H1 (cell line): ENCODE data around the gene SH2B3. TPM values are rescaled to one million over a fixed set of nuclear protein-coding genes. Genes with fewer than 3 reads are reported as not detected.

Experiments used
- CTCF ChIA-PET: fragments of 300-600 bp; sonication (Branson Sonifier 250); formaldehyde crosslinking; loops from one replicate; lab custom pipeline; 2021; ENCODE audit not compliant: partially characterized antibody; lab: Charles Lee
- POLR2A ChIA-PET: fragments of 300-600 bp; sonication (Branson Sonifier 250); formaldehyde crosslinking; loops from one replicate; lab custom pipeline; 2021; ENCODE audit warnings: inconsistent platforms; ENCODE audit not compliant: partially characterized antibody; lab: Charles Lee
- DNase-seq, 2 experiments: peaks; one replicate each; pipeline versions ENCODE4 v3.0.0 to v3.0.0-alpha.2; 2010 to 2022; ENCODE audit warnings: low spot score in 2 of 2, low read depth in 1 of 2, mixed read lengths in 1 of 2
- FAIRE-seq: peaks from 2 replicates; lab custom pipeline; 2011; peaks lifted over from hg19 to GRCh38; lab: Jason Lieb, UNC
- H2AFZ ChIP-seq: 2 replicates; pipeline ENCODE4 v1.8.1; 2012; ENCODE audit warnings: low read length, inconsistent platforms
- H2AK5ac ChIP-seq: 2 replicates; pipeline ENCODE4 v1.6.1; 2013; ENCODE audit warnings: low read depth, low read length
- H2BK120ac ChIP-seq: replicated peaks from 2 replicates; pipeline ENCODE3; 2013; ENCODE audit warnings: low read depth, low read length, inconsistent platforms
- H2BK12ac ChIP-seq: 2 replicates; pipeline ENCODE4 v1.6.1; 2013; ENCODE audit warnings: low read depth, low read length
- H2BK15ac ChIP-seq: 2 replicates; pipeline ENCODE4 v1.6.1; 2013; ENCODE audit warnings: low read length
- H2BK20ac ChIP-seq: 2 replicates; pipeline ENCODE4 v1.6.1; 2013; ENCODE audit warnings: low read length
- H2BK5ac ChIP-seq: 2 replicates; pipeline ENCODE4 v1.6.1; 2013; ENCODE audit warnings: low read depth, low read length
- H3K14ac ChIP-seq: 2 replicates; pipeline ENCODE4 v1.6.1; 2013; ENCODE audit warnings: inconsistent platforms; ENCODE audit not compliant: insufficient read length
- H3K18ac ChIP-seq: 2 replicates; pipeline ENCODE4 v1.6.1; 2013; ENCODE audit warnings: low read length; ENCODE audit errors: extremely low read depth
- H3K23ac ChIP-seq: 2 replicates; pipeline ENCODE4 v1.6.1; 2013; ENCODE audit warnings: inconsistent platforms; ENCODE audit not compliant: insufficient read length
- H3K23me2 ChIP-seq: 2 replicates; pipeline ENCODE4 v1.6.1; 2013; ENCODE audit warnings: low read depth, low read length
- H3K27ac ChIP-seq: 2 replicates; pipeline ENCODE4 v1.6.1; 2011; ENCODE audit warnings: low read depth, low read length, inconsistent platforms
- H3K27me3 ChIP-seq, 4 experiments: replicated peaks in 1 of 4; 1 replicate in 1 of 4; 2 replicates in 3 of 4; pipeline versions ENCODE4 v1.6.1 to v1.8.1; 2011 to 2013; ENCODE audit warnings: low read length in 3 of 4, mild to moderate bottlenecking in 3 of 4, inconsistent platforms in 2 of 4, mixed read lengths in 2 of 4, moderate library complexity in 1 of 4; ENCODE audit not compliant: control insufficient read depth in 3 of 4, insufficient read depth in 3 of 4; ENCODE audit errors: extremely low read depth in 1 of 4
- H3K36me3 ChIP-seq, 4 experiments: 2 replicates each; pipeline versions ENCODE4 v1.6.1 to v1.8.1; 2011 to 2013; ENCODE audit warnings: mild to moderate bottlenecking in 4 of 4, low read length in 3 of 4, moderate library complexity in 2 of 4, control low read depth in 1 of 4, inconsistent platforms in 1 of 4; ENCODE audit not compliant: insufficient read depth in 4 of 4, control insufficient read depth in 2 of 4
- H3K4ac ChIP-seq: replicated peaks from 2 replicates; pipeline ENCODE3; 2013; ENCODE audit warnings: low read length, low read depth, mixed read lengths, inconsistent platforms; ENCODE audit not compliant: insufficient read length
- H3K4me1 ChIP-seq, 4 experiments: replicated peaks in 1 of 4; 1 replicate in 1 of 4; 2 replicates in 3 of 4; pipeline versions ENCODE4 v1.6.1 to v1.8.1; 2011 to 2013; ENCODE audit warnings: low read length in 3 of 4, inconsistent platforms in 2 of 4, mixed read lengths in 1 of 4; ENCODE audit not compliant: insufficient read depth in 4 of 4, control insufficient read depth in 3 of 4
- H3K4me2 ChIP-seq, 2 experiments: 2 replicates each; pipeline versions ENCODE4 v1.6.1 to v1.8.1; 2011 to 2013; ENCODE audit warnings: low read depth in 2 of 2, low read length in 2 of 2, control low read depth in 1 of 2, inconsistent platforms in 1 of 2, mild to moderate bottlenecking in 1 of 2; ENCODE audit not compliant: insufficient read depth in 1 of 2
- H3K4me3 ChIP-seq, 4 experiments: fragments of 200-600, 300-600 bp in 1 of 4; sonication (generic), shearing (Covaris generic), sonication (Bioruptor Twin) in 1 of 4; 2 replicates each; pipeline versions ENCODE4 v1.5.1 to v1.8.1; 2011 to 2016; ENCODE audit warnings: low read length in 4 of 4, low read depth in 3 of 4, control low read depth in 2 of 4, inconsistent platforms in 2 of 4, mild to moderate bottlenecking in 2 of 4, mixed read lengths in 1 of 4, moderate library complexity in 1 of 4; ENCODE audit not compliant: insufficient read depth in 2 of 4; ENCODE audit errors: extremely low read depth in 1 of 4
- H3K56ac ChIP-seq: replicated peaks from 2 replicates; pipeline ENCODE3; 2013; ENCODE audit warnings: low read depth, mild to moderate bottlenecking, mixed read lengths, low read length, inconsistent platforms; ENCODE audit not compliant: insufficient read length
- H3K79me1 ChIP-seq: 2 replicates; pipeline ENCODE4 v1.6.1; 2013; ENCODE audit warnings: low read depth, low read length, control low read depth
- H3K79me2 ChIP-seq, 2 experiments: 2 replicates each; pipeline versions ENCODE4 v1.6.1 to v1.8.1; 2012 to 2013; ENCODE audit warnings: low read length in 2 of 2, mild to moderate bottlenecking in 2 of 2, inconsistent platforms in 1 of 2; ENCODE audit not compliant: insufficient read depth in 2 of 2, control insufficient read depth in 1 of 2
- H3K9ac ChIP-seq, 4 experiments: replicated peaks in 1 of 4; 1 replicate in 1 of 4; 2 replicates in 3 of 4; pipeline versions ENCODE4 v1.6.1 to v1.8.1; 2011 to 2013; ENCODE audit warnings: low read depth in 3 of 4, low read length in 3 of 4, control low read depth in 2 of 4, mild to moderate bottlenecking in 2 of 4, moderate library complexity in 2 of 4, inconsistent platforms in 1 of 4; ENCODE audit errors: extremely low read depth in 1 of 4
- H3K9me3 ChIP-seq, 2 experiments: 2 replicates each; pipeline versions ENCODE4 v1.6.1 to v1.8.1; 2012 to 2013; ENCODE audit warnings: mild to moderate bottlenecking in 2 of 2, moderate library complexity in 2 of 2, control low read depth in 1 of 2, inconsistent platforms in 1 of 2, low read depth in 1 of 2, low read length in 1 of 2, mixed read lengths in 1 of 2; ENCODE audit not compliant: insufficient read depth in 2 of 2
- H4K20me1 ChIP-seq, 2 experiments: replicated peaks in 1 of 2; 2 replicates each; pipeline versions ENCODE3 to v1.8.1; 2011 to 2013; ENCODE audit warnings: inconsistent platforms in 2 of 2, low read length in 2 of 2, mild to moderate bottlenecking in 1 of 2; ENCODE audit not compliant: insufficient read depth in 2 of 2, control insufficient read depth in 1 of 2
- H4K5ac ChIP-seq: 2 replicates; pipeline ENCODE4 v1.6.1; 2013; ENCODE audit warnings: low read length, low read depth, mixed read lengths, inconsistent platforms; ENCODE audit not compliant: insufficient read length
- H4K8ac ChIP-seq: 2 replicates; pipeline ENCODE4 v1.8.0; 2013; ENCODE audit warnings: mild to moderate bottlenecking, moderate library complexity, low read length, inconsistent platforms; ENCODE audit not compliant: insufficient read depth; ENCODE audit errors: extremely low read depth
- H4K91ac ChIP-seq: replicated peaks from 2 replicates; pipeline ENCODE3; 2013; ENCODE audit warnings: low read length, mixed read lengths, inconsistent platforms; ENCODE audit not compliant: insufficient read length
- CTBP2 ChIP-seq: IDR thresholded peaks from 2 replicates; pipeline ENCODE4 v1.7.0; 2011; ENCODE audit warnings: borderline replicate concordance, mild to moderate bottlenecking, moderate library complexity, mixed read lengths, low read length; ENCODE audit not compliant: insufficient read depth, insufficient read length
- EP300 ChIP-seq, 2 experiments: IDR thresholded peaks; 1 replicate in 1 of 2; 2 replicates in 1 of 2; pipeline ENCODE4 v1.6.1; 2011 to 2012; ENCODE audit warnings: low read depth in 2 of 2, low read length in 2 of 2, mild to moderate bottlenecking in 2 of 2, borderline replicate concordance in 1 of 2, inconsistent platforms in 1 of 2, moderate library complexity in 1 of 2
- SIX5 ChIP-seq: IDR thresholded peaks from 2 replicates; pipeline ENCODE4 v1.6.1; 2011; ENCODE audit warnings: mild to moderate bottlenecking, low read depth, low read length
- SP2 ChIP-seq: IDR thresholded peaks from 2 replicates; pipeline ENCODE4 v1.6.1; 2012; ENCODE audit warnings: mild to moderate bottlenecking, low read length, inconsistent platforms
- TCF12 ChIP-seq: IDR thresholded peaks from 2 replicates; pipeline ENCODE4 v1.6.1; 2011; ENCODE audit warnings: low read depth, mild to moderate bottlenecking, low read length
- WGBS, 2 experiments: shearing (Covaris generic) in 1 of 2; methylation state at CpG; one replicate each; pipeline versions ENCODE4 v1.1.6 to v1.1.7; 2013 to 2015; ENCODE audit warnings: low lambda C conversion rate in 2 of 2, mixed read lengths in 2 of 2, inconsistent platforms in 1 of 2, low coverage in 1 of 2, missing lambda C conversion rate in 1 of 2; ENCODE audit not compliant: insufficient replicate concordance in 2 of 2, insufficient coverage in 1 of 2, insufficient read length in 1 of 2; ENCODE audit errors: extremely low coverage in 1 of 2, missing lambda C conversion rate in 1 of 2; 5-methylcytosine and 5-hydroxymethylcytosine counted together
- polyA plus RNA-seq, 7 experiments: library from polyadenylated mRNA; depleted of rRNA in 3 of 7; stranded (reverse) in 5 of 7; unstranded in 2 of 7; fragments of >200 nt in 5 of 7; fragments of 200-250 nt in 2 of 7; gene quantifications; 1 replicate in 5 of 7; 2 replicates in 1 of 7; 4 replicates in 1 of 7; pipeline versions ENCODE4 v1.2.1 to v1.2.3, GENCODE V29; 2011 to 2013; ENCODE audit warnings: missing spikeins in 2 of 7, mixed read lengths in 2 of 7
- total RNA-seq: library from RNA; stranded (reverse); fragmentation: NEBNext Ultra II Directional; extraction: Animal tissue kit (Norgen Biotek cat#: 25700); gene quantifications from 2 replicates; pipeline ENCODE4 v1.2.1, GENCODE V29; 2021
- TF ChIP-seq, protein P1 (sequence below): IDR thresholded peaks from 2 replicates; pipeline ENCODE4 v1.6.1; 2011; ENCODE audit warnings: low read length, improper control_type of control experiment

The SH2B3 gene
- total and polyA plus RNA-seq, 2 of the 8 experiments (the other 6 are each of a cell fraction or from before 2014, with no cell fraction given): 20.8 to 34.1 TPM

DNA sequence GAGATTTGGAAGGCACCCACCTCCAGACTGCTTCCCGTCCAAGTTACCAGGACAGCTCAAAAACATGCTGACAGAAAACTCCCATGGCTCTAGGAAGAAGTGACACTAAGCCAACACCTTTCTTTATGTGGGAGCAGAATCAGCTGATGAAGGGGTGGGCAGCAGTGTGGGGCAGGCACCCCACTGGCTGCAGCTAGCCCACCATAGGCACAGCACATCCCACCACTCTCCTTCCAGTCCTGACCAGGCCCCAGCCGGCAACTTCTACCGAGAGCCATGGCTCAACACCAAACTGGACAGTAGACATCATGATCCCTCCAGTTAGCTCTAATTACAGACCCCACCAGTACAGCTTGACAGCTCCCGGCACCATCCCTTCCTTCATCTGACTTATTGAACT, 45.0 kb downstream of the SH2B3 start:
- Histone ChIP-seq H3K56ac (no peak overlapping the region), H4K8ac (no peak overlapping the region), H3K9ac (no peak overlapping the region; a peak in 2 of 7 replicates), H3K14ac (no peak overlapping the region), H4K5ac (no peak overlapping the region), H3K36me3 (peaks cover 22 to 62% (median 58%) of the 10 kb centered on the region in 4 experiments), H2BK5ac (no peak overlapping the region), H3K79me2 (no peaks in the 10 kb centered on the region; a peak in 1 of 4 replicates), H3K27me3 (no peaks in the 10 kb centered on the region), H3K18ac (no peak overlapping the region), H3K4me3 (no peak overlapping the region), H2AK5ac (no peak overlapping the region), H2BK20ac (no peak overlapping the region), H2BK120ac (no peak overlapping the region), H3K27ac (no peak overlapping the region), H2BK12ac (no peak overlapping the region), H2AFZ (no peak overlapping the region), H3K23ac (no peak overlapping the region), H3K4ac (no peak overlapping the region), H3K23me2 (no peaks in the 10 kb centered on the region), H3K9me3 (no peaks in the 10 kb centered on the region), H3K4me1 (peaks cover 0 to 6% (median 5%) of the 10 kb centered on the region in 4 experiments; a peak in 5 of 7 replicates), H4K20me1 (peaks cover 9 to 12% of the 10 kb centered on the region in 2 experiments), H2BK15ac (no peak overlapping the region), H3K4me2 (no peak overlapping the region), H3K79me1 (peaks cover 6% of the 10 kb centered on the region; the same call in 1 of the 2 replicates), H4K91ac (no peak overlapping the region)
- TF ChIP-seq, protein P1, sequence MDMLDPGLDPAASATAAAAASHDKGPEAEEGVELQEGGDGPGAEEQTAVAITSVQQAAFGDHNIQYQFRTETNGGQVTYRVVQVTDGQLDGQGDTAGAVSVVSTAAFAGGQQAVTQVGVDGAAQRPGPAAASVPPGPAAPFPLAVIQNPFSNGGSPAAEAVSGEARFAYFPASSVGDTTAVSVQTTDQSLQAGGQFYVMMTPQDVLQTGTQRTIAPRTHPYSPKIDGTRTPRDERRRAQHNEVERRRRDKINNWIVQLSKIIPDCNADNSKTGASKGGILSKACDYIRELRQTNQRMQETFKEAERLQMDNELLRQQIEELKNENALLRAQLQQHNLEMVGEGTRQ: no peak
- TF ChIP-seq CTBP2 (no peak), SIX5 (no peak), TCF12 (no peak), SP2 (no peak), EP300 (IDR thresholded peaks at IDR 0.05; ENCODE audit: borderline replicate concordance in 1 of 2, low read depth in 2 of 2, low read length in 2 of 2) (no peak)
- WGBS, 2 experiments: 84% methylated on average over 4 of the region's 4 CpGs; no CpG with 5 or more reads in 1 of the 2 experiments
- POLR2A ChIA-PET: interaction anchor here (0.6 to 7.1 kb wide), 7 partner anchors 11 to 112 kb away, joined by 3 to 64 read pairs (median 3); partner anchors contain the start of gene SH2B3
- FAIRE-seq (no peak), DNase-seq (peak in 1 of 2 experiments; percentile 31)
- CTCF ChIA-PET: interaction anchor here (0.8 to 31.7 kb wide), 18 partner anchors 10 to 211 kb away, joined by 3 to 838 read pairs (median 8); partner anchors contain the start of gene SH2B3
